ENCODE results near the gene CSAG1.
"Not testable (repeated sequence)": the region's sequence is repeated elsewhere in the genome, so short reads cannot be mapped to it uniquely, and the experiment has no call there.

Gene CSAG1

DNA sequence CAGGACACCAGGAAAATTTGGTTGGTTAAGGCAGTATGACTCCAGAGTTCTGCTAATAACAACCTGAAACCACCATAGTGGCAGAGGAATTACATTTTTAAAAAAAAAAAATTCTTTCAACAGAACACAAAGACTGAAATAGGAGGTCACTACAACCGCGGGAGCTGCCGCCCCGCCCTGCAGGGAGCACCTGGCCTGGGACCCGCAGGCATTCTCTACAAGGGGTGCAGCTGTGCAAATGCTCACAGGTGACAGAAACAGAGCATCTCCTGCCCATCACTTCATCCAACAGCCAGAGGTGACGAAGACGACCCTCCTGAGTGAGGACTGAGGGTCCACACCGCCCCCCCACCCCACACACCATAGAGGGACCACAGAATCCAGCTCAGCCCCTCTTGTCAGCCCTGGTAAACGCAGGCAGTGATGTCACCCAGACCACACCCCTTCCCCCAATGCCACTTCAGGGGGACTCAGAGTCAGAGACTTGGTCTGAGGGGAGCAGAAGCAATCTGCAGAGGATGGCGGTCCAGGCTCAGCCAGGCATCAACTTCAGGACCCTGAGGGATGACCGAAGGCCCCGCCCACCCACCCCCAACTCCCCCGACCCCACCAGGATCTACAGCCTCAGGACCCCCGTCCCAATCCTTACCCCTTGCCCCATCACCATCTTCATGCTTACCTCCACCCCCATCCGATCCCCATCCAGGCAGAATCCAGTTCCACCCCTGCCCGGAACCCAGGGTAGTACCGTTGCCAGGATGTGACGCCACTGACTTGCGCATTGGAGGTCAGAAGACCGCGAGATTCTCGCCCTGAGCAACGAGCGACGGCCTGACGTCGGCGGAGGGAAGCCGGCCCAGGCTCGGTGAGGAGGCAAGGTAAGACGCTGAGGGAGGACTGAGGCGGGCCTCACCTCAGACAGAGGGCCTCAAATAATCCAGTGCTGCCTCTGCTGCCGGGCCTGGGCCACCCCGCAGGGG, 35.3 kb downstream of the CSAG1 start, which contains the start of gene MAGEA3:
Gene MAGEA3 (plus strand): TSS at position 843 of the 980 bp plus-strand sequence. CDS start 2,039 bp downstream, outside the sequence.
- DNase-seq (ENCODE audit: low spot score): not testable (repeated sequence)

DNA sequence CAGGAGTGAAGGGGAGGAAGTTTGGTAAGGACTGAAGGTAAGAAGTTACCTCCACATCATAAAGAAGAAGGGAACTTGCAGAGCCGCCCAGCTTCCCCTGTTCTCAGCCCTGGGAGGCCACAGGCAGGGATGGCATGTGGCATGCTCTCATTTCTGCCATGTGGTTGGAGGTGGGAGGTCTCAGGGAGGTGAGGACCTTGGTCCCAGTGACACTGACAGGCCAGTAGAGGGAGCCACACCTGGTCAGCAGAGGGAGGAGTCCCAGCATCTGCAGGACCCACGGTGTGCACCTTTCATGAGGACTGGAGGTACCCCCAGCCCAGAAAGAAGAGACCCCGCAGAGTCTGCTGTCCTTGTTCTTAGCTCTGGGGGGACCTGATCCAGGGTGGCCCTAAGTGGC, 52.5 kb downstream of the CSAG1 start:
- not testable (repeated sequence) for DNase-seq (ENCODE audit: low spot score)
